Motor neuron (in vitro differentiated cells): ENCODE data around the gene ZBTB7B. TPM values are rescaled to one million over a fixed set of nuclear protein-coding genes. Genes with fewer than 3 reads are reported as not detected.
A peak's percentile ranks its signal among the peaks of the same experiment; 100 is the strongest.
"Not testable (repeated sequence)": the region's sequence is repeated elsewhere in the genome, so short reads cannot be mapped to it uniquely, and the experiment has no call there.

ENCODE experiments used
- ATAC-seq, 8 experiments: fragments of 200-7000 bp; cut with Tn5 transposase; replicated peaks in 6 of 8; 2 replicates each; pipeline ENCODE4 v1.8.0; 2021; ENCODE audit warnings: mild to moderate bottlenecking in 8 of 8, moderate library complexity in 8 of 8
- H3K27ac ChIP-seq, 2 donors: fragments of 250-450 bp; sonication (Bioruptor Pico); 2 replicates each; pipeline ENCODE4 v1.9.0; 2021; ENCODE audit warnings: antibody characterized with exemption in 2 of 2, mild to moderate bottlenecking in 2 of 2, moderate library complexity in 1 of 2
- H3K4me1 ChIP-seq, 2 donors: fragments of 250-450 bp; sonication (Bioruptor Pico); replicated peaks in 1 of 2; 2 replicates each; pipeline ENCODE4 v1.6.1; 2021; ENCODE audit warnings: antibody characterized with exemption in 2 of 2, mild to moderate bottlenecking in 2 of 2, moderate library complexity in 1 of 2
- H3K4me3 ChIP-seq, 5 donors: fragments of 250-450 bp; sonication (Bioruptor Pico); 2 replicates each; pipeline ENCODE4 v1.9.0; 2021; ENCODE audit warnings: antibody characterized with exemption in 5 of 5, mild to moderate bottlenecking in 5 of 5, moderate library complexity in 4 of 5
- WGBS, 10 experiments: fragments of 450-650 bp; shearing (Covaris generic); methylation state at CpG; one replicate each; pipeline ENCODE4 v1.0.0; 2022; 5-methylcytosine and 5-hydroxymethylcytosine counted together
- in situ Hi-C, 9 experiments: fragments of 400-800 bp; cut with MboI; loops; one replicate each; pipeline ENCODE4 v1.15.0; 2021; ENCODE audit warnings: low sequenced_read_pairs in 9 of 9, low pct_unique_long_range_greater_than_20kb in 2 of 9; ENCODE audit not compliant: unreplicated experiment in 9 of 9
- total RNA-seq, 8 experiments: library from RNA; unstranded; fragments of 300-600 nt; gene quantifications; 2 replicates each; pipeline versions ENCODE4 v1.2.3 to v1.2.4, GENCODE V29; 2022

Gene ZBTB7B
- total RNA-seq, 8 experiments from 2014 or later: 3.1 to 26.9 (median 8.6) TPM

DNA sequence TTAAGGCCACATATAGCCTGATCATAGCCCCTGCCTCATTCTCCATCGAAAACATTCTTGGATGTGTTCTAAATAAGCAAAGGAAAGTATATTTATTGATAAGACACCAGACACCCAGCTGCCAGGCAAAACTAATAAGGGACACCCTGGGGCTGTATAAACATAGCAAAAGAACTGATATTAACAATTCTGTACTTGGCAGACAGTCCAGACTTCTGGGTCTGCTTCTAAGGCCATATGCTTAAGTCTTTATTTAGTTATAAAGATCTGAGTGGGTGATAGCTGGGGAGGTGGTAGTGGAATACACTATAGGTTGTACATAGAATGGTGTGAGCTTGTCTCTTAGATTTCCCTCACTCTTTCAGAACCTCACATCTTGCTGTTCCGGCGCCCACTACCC, 24.2 kb upstream of the ZBTB7B start:
- H3K4me1 ChIP-seq: peaks cover 10 to 11% of the 10 kb centered on the region in 2 donors
- in situ Hi-C loops: no loop called here

DNA sequence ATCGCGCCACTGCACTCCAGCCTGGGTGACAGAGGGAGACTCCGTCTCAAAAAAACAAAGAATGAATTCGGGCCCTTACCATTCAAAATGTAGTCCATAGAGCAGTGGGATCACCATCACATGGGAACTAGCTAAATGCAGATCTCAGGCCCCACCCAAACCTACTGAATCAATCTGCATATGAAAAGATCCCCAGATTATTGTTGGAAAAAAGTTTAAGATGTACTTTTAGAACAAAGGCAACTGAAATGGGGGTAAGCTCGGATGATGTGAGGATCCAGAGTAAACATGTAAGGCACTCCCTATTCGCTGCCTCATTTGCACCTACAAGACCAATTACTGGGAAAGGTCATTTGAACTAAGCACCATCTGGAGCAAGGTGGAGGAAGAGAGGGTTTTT, 20.3 kb upstream of the ZBTB7B start:
- Histone ChIP-seq H3K4me3 (peak overlapping the region; percentile 65 to 93 (median 71)), H3K4me1 (peaks cover 13% of the 10 kb centered on the region in 2 donors), H3K27ac (no peak overlapping the region)
- in situ Hi-C loops: no loop called here
- WGBS, 10 experiments: 0 to 100% (median 32%) methylated on average over 1 to 6 of the region's 6 CpGs; no CpG with 5 or more reads in 1 of the 10 experiments
- no peak for ATAC-seq

More for the DNA sequence above, 24.2 kb upstream of the ZBTB7B start:
- WGBS, 10 experiments: 82 to 100% (median 100%) methylated on average over 1 to 3 of the region's 3 CpGs; no CpG with 5 or more reads in 3 of the 10 experiments
- no peak for ATAC-seq
- H3K4me3 ChIP-seq: no peak overlapping the region
- H3K27ac ChIP-seq: no peak overlapping the region

DNA sequence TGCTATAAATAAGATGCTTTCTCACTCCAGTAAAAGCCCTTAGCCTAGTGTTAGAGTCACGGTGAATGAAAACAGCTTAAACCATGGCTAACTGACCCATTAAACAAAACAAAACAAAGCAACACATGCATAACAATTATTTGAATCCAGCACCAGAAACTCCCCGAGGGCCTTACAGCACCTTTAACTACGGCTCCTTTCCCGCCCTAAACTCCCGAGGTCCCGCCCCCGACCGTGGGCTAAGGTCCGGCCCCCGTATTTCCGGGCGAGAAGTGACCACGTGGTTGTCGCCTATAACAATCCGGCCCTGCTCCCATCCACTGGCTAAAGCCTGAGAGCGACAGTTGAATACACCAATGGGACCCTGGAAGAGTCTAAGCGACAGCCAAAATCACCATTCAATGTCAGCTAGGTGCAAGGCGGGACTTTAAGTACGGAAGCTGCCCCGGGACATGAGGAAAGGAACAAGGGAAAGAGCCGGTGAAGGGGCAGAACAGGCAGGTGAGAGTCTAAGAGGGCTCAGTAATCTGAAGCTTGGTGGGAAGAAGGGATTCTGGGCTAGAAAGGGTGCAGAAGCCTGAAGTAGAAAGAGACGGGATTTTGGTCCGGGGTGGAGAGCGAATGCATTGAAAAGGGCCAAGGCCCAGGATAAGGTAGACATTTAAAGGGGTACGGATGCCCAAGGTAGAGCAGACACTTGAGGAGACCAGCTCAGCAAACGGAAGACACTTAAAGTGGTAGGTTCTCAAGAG, 19.5 kb upstream of the ZBTB7B start, which contains the start of gene FLAD1:
Gene FLAD1, plus strand, starts transcription at position 448 of the 752 bp plus-strand sequence. CDS start 351 bp downstream, outside the sequence.
- ATAC-seq: peak; percentile 99 to 100 (median 100)
- H3K27ac ChIP-seq: peak within 1 kb of the TSS; percentile 75 to 80
- H3K4me1 ChIP-seq: peaks cover 13% of the 10 kb centered on the region in 2 donors
- WGBS, 10 experiments: 0 to 2% (median 0%) methylated on average over 1 to 20 of the region's 26 CpGs
- H3K4me3 ChIP-seq: peak within 1 kb of the TSS; percentile 65 to 93 (median 71)
- in situ Hi-C loops: no loop called here

GRCh38 chr1:154983776-154984466, 18.7 kb upstream of the ZBTB7B start:
- H3K4me3 ChIP-seq: peak overlapping the region; percentile 65 to 93 (median 71)
- in situ Hi-C loops: no loop called here
- WGBS, 10 experiments: 0 to 67% (median 15%) methylated on average over 1 to 11 of the region's 17 CpGs
- peak overlapping the region; percentile 75 to 80 for H3K27ac ChIP-seq
- peaks cover 14 to 15% of the 10 kb centered on the region in 2 donors for H3K4me1 ChIP-seq
- no peak for ATAC-seq

- H3K27ac ChIP-seq, in situ Hi-C loops, ATAC-seq, H3K4me3 ChIP-seq: not testable (repeated sequence)
- 94 to 100% (median 100%) methylated on average over 1 to 3 of the region's 4 CpGs; no CpG with 5 or more reads in 2 of the 10 experiments for WGBS, 10 experiments
- peaks cover 16 to 19% of the 10 kb centered on the region in 2 donors for H3K4me1 ChIP-seq
Measured at GRCh38 chr1:154986736-154987135, 15.9 kb upstream of the ZBTB7B start.

GRCh38 chr1:154987326-154987725, 15.3 kb upstream of the ZBTB7B start:
- in situ Hi-C loops: no loop called here
- peaks cover 13 to 17% of the 10 kb centered on the region in 2 donors for H3K4me1 ChIP-seq
- WGBS, 10 experiments: 87 to 100% (median 100%) methylated on average over 1 to 6 of the region's 6 CpGs; no CpG with 5 or more reads in 1 of the 10 experiments
- H3K4me3 ChIP-seq: no peak overlapping the region
- H3K27ac ChIP-seq: no peak overlapping the region
- no peak for ATAC-seq

GRCh38 chr1:154988058-154988954, 14.3 kb upstream of the ZBTB7B start:
- in situ Hi-C loops: no loop called here
- Histone ChIP-seq H3K4me3 (no peak overlapping the region), H3K27ac (no peak overlapping the region), H3K4me1 (peaks cover 17 to 20% of the 10 kb centered on the region in 2 donors)
- no peak for ATAC-seq
- 89 to 100% (median 91%) methylated on average over 1 to 13 of the region's 17 CpGs; no CpG with 5 or more reads in 3 of the 10 experiments for WGBS, 10 experiments

- H3K27ac ChIP-seq: no peak overlapping the region
- H3K4me1 ChIP-seq: peaks cover 21 to 22% of the 10 kb centered on the region in 2 donors
- H3K4me3 ChIP-seq: no peak overlapping the region
- in situ Hi-C loops: no loop called here
- ATAC-seq: no peak
- 80 to 100% (median 100%) methylated on average over 1 of the region's 3 CpGs; no CpG with 5 or more reads in 6 of the 10 experiments for WGBS, 10 experiments
Measured at GRCh38 chr1:154989195-154989860, 13.3 kb upstream of the ZBTB7B start.

DNA sequence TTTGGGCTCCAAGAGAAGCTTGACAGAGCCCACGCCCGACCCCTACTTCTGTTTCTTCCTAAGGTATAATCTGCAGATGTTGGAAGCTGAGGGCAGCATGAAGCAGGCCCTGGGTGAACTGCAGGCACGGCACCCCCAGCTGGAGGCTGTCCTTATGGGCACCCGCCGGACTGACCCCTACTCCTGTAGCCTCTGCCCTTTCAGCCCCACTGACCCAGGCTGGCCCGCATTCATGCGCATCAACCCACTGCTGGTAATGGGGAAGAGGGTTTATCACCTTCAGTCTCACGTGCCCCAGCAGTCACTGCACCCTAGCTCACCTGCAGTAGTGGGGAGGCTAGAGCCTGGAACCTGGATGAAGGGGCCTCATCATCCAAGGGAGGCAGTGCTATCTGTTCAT, 12.3 kb upstream of the ZBTB7B start:
- no peak overlapping the region for H3K27ac ChIP-seq
- peaks cover 16 to 17% of the 10 kb centered on the region in 2 donors for H3K4me1 ChIP-seq
- H3K4me3 ChIP-seq: no peak overlapping the region
- 80 to 100% (median 91%) methylated on average over 1 to 8 of the region's 8 CpGs; no CpG with 5 or more reads in 4 of the 10 experiments for WGBS, 10 experiments
- in situ Hi-C loops: no loop called here
- ATAC-seq: no peak

DNA sequence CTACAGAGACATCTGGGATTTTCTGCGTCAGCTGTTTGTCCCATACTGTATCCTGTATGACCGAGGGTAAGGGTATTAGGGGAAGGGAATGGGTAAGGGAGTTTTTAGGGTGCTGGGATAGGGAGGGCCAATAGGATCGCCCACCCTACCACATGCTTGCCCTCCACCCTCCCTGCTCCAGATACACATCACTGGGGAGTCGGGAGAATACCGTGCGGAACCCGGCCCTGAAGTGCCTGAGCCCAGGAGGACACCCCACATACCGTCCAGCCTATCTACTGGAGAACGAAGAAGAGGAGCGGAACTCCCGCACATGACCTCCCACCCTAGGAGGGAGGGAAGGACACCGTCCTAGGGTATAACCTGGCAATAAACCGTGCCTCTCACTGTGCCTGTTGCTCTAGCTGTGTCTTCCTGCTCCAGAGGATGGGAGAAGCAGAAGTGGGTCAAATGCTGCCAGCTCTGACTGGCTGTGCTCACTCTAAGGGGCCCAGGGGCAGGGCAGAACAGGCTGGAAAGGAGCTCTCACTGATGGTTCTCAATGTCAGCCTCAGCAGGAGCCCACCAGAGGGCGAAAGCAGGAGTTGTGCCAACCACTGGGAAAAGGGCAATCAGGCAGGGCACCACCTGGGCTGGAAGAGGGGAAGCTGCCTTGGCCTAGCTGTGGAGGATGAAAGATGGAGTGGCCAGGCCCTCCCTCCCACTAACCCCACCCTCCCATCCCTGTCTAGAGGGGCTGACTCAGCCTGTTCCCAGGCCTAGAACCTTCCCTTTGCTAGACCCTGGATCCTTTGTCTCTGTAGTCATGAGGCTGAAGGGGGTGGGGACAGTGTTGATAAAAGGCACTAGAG, 9.7 kb upstream of the ZBTB7B start:
- WGBS, 10 experiments: 38 to 100% (median 93%) methylated on average over 1 to 13 of the region's 14 CpGs; no CpG with 5 or more reads in 3 of the 10 experiments
- H3K27ac ChIP-seq: peak overlapping the region in 1 of 2 donors; percentile 66
- peaks cover 17 to 19% of the 10 kb centered on the region in 2 donors for H3K4me1 ChIP-seq
- peak; percentile 50 to 94 (median 90) for ATAC-seq
- in situ Hi-C loops: no loop called here
- H3K4me3 ChIP-seq: no peak overlapping the region

DNA sequence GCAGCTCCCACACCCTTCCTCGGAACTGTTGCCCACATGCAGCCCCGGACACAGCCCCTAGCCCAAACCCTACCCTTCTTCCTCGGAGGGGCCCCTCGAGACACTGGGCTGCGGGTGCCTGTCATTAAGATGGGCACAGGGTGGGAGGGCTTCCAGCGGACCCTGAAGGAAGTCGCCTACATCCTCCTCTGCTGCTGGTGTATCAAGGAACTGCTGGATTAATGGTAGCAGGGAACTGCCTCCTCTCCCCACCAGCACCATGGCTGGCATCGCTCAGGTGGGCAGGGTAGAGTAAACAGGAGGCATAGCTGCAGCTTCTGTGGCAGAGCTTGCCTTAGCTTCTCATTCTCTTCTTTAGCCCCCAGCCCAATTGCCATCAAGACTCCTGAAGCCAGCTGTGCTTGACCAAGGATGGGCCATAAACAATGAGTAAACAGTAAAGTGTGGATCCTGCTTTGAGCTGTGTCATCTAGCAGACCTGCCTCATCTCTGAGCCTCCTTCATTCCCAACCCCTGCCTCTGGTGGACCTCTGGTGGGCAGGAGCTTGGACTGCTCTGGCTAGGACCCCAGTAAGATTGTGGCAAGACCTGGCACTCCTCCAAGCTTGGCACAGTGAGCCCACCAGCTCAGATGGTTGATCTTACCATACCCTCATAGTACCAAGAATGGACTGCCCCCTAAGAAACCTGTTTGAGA, 8.9 kb upstream of the ZBTB7B start, which contains the start of gene LENEP:
Gene LENEP, plus strand, starts transcription at position 15 of the 697 bp plus-strand sequence. Its CDS starts 22 bp downstream, at position 37.
- ATAC-seq: no peak
- WGBS, 10 experiments: 50 to 100% (median 86%) methylated on average over 1 to 5 of the region's 8 CpGs; no CpG with 5 or more reads in 4 of the 10 experiments
- Histone ChIP-seq H3K4me1 (peaks cover 17 to 21% of the 10 kb centered on the region in 2 donors), H3K27ac (peak within 1 kb of the TSS in 1 of 2 donors; percentile 70), H3K4me3 (no peak within 1 kb of the TSS)
- in situ Hi-C loops: no loop called here
